Fibroblast of villous mesenchyme (primary cell): ENCODE measurements around the gene CTNNA1. TPM values are rescaled to one million over a fixed set of nuclear protein-coding genes. Genes with fewer than 3 reads are reported as not detected.

Source experiments
- DNase-seq: peaks from one replicate; pipeline ENCODE4 v3.0.0-alpha.2; 2010; ENCODE audit warnings: low read depth
- H3K4me3 ChIP-seq: 2 replicates; pipeline ENCODE4 v1.5.1; 2011; ENCODE audit warnings: low read depth, mild to moderate bottlenecking, low read length
- CTCF ChIP-seq: IDR thresholded peaks from 2 replicates; pipeline ENCODE4 v1.5.1; 2012; ENCODE audit warnings: low read depth, mild to moderate bottlenecking, low read length; ENCODE audit not compliant: insufficient read depth
- total RNA-seq: library from RNA; depleted of rRNA; stranded (reverse); fragments of >200 nt; gene quantifications from 2 replicates; pipeline ENCODE4 v1.2.3, GENCODE V29; 2012

The CTNNA1 gene
- total RNA-seq, 1 donor = 461 TPM

DNA sequence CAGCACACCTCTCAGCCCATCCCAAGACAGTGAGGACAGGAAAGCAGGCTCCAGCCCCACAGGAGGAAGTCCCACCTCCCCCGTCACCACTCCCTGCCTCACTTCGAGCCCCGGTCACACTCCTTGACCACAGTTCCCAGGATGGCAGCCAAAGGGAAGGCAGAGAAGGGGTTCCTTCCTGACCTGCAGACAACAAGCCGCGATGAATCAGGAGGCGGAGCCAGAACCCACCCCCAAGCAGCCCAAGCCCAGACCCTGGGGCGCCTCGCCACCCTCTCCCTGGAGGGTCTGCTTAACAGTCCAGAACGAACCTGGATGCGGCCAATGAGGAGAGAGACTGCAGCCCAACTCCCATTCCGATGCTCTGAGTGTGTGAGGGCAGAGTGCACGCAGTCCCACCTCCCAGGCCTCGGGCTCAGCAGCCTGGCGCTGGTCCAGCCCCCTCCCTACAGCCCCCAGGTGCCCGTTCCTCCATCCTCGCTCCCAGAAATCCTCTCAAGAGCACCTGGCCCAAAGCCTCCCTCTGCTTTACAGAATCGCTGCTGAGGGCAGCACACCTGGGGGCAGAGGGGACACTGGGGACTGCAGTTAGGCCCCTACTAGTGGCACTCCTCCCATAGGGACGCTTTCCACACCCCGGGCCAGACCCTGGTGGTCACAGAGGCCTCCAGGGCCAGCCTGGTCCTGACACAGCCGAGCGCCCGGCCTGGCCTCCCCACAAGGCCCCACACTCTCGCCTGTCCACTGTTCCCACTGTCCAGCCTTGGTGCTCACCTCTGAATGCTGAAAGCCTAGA lies 191.5 kb downstream of the CTNNA1 start:
- no peak overlapping the region for H3K4me3 ChIP-seq
- TF ChIP-seq CTCF = no peak
- DNase-seq = no peak

GRCh38 chr5:138945421-138946240 lies 192.4 kb downstream of the CTNNA1 start:
- no peak overlapping the region for H3K4me3 ChIP-seq
- no peak for DNase-seq
- no peak for TF ChIP-seq CTCF

GRCh38 chr5:138946241-138946623 lies 193.0 kb downstream of the CTNNA1 start:
- H3K4me3 ChIP-seq = no peak overlapping the region
- no peak for DNase-seq
- TF ChIP-seq CTCF = no peak

GRCh38 chr5:138946831-138947560 lies 193.8 kb downstream of the CTNNA1 start:
- no peak for TF ChIP-seq CTCF
- DNase-seq = no peak
- H3K4me3 ChIP-seq = no peak overlapping the region

GRCh38 chr5:138947780-138948179 lies 194.6 kb downstream of the CTNNA1 start:
- no peak overlapping the region for H3K4me3 ChIP-seq
- DNase-seq = no peak
- no peak for TF ChIP-seq CTCF

DNA sequence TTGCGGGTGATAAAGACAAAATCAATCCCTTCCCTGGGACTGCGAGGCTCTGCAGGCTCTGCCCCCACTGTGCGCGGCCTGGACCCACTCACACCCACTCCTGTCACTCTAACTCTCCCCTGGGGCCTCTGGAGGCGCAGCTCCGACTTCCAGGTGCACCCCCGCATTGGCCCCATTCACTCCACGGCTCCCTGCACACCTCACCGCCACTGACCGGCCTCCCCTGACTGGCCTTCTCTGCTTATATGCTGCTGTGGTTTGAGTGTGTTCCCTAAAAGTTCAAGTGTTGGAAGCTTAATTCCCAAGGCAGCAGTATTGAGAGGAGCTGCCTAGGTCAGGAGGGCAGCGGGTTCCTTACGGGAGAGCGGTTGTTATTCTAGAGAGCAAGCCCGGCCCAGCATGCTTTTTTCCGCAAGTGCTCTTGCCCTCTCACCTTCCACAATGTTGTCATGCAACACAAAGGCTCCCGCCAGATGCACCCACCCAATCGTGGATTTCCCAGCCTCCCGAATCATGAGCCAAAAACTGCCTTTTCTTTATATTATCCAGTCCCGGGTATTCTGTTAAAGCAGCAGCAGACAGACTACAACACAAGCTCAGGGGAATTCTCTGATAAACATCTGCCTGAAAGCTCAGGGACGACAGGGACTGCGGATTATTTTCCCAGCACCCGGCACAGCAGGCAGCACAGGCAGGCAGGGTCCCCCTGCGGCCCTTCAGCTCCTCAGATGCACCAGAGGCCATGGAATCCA lies 195.4 kb downstream of the CTNNA1 start:
- no peak for TF ChIP-seq CTCF
- no peak overlapping the region for H3K4me3 ChIP-seq
- DNase-seq = no peak
